ENCODE results near the gene HSFX3.
"Not testable (repeated sequence)": the region's sequence is repeated elsewhere in the genome, so short reads cannot be mapped to it uniquely, and the experiment has no call there.

GRCh38 chrX:149520636-149521277 lies 29.0 kb downstream of the HSFX3 start:
- not testable (repeated sequence) for TF ChIP-seq EZH2 (IDR thresholded peaks at IDR 0.05; ENCODE audit: borderline replicate concordance, insufficient read depth, low read depth, low read length, poor library complexity, severe bottlenecking); CTCF (IDR thresholded peaks at IDR 0.05)
